GM12801 (cell line): ENCODE measurements around the gene GPATCH8.

ENCODE experiments used
- CTCF ChIP-seq: IDR thresholded peaks from one replicate; pipeline ENCODE4 v1.5.1; 2011; ENCODE audit warnings: control low read depth; ENCODE audit not compliant: insufficient read length; ENCODE audit errors: extremely low read depth

GPATCH8 gene

GRCh38 chr17:44436336-44436735 lies 66.9 kb downstream of the GPATCH8 start:
- no peak for TF ChIP-seq CTCF

- no peak for TF ChIP-seq CTCF
These were observed 70.7 kb downstream of the GPATCH8 start for GRCh38 chr17:44432254-44433157.

- TF ChIP-seq CTCF = no peak
These were observed 78.3 kb downstream of the GPATCH8 start for GRCh38 chr17:44424828-44425461.

- no peak for TF ChIP-seq CTCF
These were observed 85.7 kb downstream of the GPATCH8 start for GRCh38 chr17:44417553-44417952.

- TF ChIP-seq CTCF = no peak
These were observed 86.5 kb downstream of the GPATCH8 start for GRCh38 chr17:44416558-44417289.

- TF ChIP-seq CTCF = no peak
These were observed 88.6 kb downstream of the GPATCH8 start for GRCh38 chr17:44414394-44415155.
